K562 (cell line): ENCODE measurements around the gene CTNNB1. TPM values are rescaled to one million over a fixed set of nuclear protein-coding genes. Genes with fewer than 3 reads are reported as not detected.

Source experiments
- ATAC-seq: fragments of 200-7000 bp; cut with Tn5 transposase; 3 replicates; pipeline ENCODE4 v1.9.1; 2020; ENCODE audit warnings: moderate library complexity
- BruUV-seq: library from RNA; stranded (reverse); fragments of 400-500 nt; replicated peaks from 2 replicates; lab custom pipeline; 2021; lab: Mats Ljungman, UMichigan
- CTCF ChIA-PET: fragments of 300-600 bp; formaldehyde crosslinking; extraction: SDS; loops from one replicate; lab custom pipeline; 2021; ENCODE audit warnings: low intra/inter-chr PET ratio; lab: Yijun Ruan, JAX
- POLR2A ChIA-PET: fragments of 300-600, 350-650 bp; sonication (Branson Sonifier 250); formaldehyde crosslinking; extraction: SDS; loops from one replicate; lab custom pipeline; 2021; ENCODE audit warnings: antibody characterized with exemption, inconsistent platforms; lab: Yijun Ruan, JAX
- DNase-seq, 4 experiments: peaks; one replicate each; pipeline versions ENCODE4 v3.0.0 to v3.0.0-alpha.2; 2011 to 2018; ENCODE audit warnings: low spot score in 3 of 4, mixed read lengths in 3 of 4; ENCODE audit errors: extremely low read depth in 1 of 4
- FAIRE-seq: peaks from 2 replicates; lab custom pipeline; 2011; peaks lifted over from hg19 to GRCh38; lab: Jason Lieb, UNC
- H2AFZ ChIP-seq: 2 replicates; pipeline ENCODE4 v1.6.0; 2011; ENCODE audit warnings: low read depth, low read length, control low read depth, inconsistent platforms
- H3K27ac ChIP-seq: fragments of 200-600 bp; 3 replicates; pipeline ENCODE4 v1.8.0; 2011; ENCODE audit warnings: low read depth, mild to moderate bottlenecking, control low read depth, inconsistent platforms, low read length, moderate library complexity, mixed read lengths; ENCODE audit errors: extremely low read depth
- H3K27me3 ChIP-seq, 2 experiments: fragments of 300-600 bp in 1 of 2; 2 replicates in 1 of 2; 3 replicates in 1 of 2; pipeline versions ENCODE4 v1.6.0 to v1.8.0; 2011; ENCODE audit warnings: inconsistent platforms in 2 of 2, low read length in 2 of 2, mild to moderate bottlenecking in 1 of 2, mixed read lengths in 1 of 2, moderate library complexity in 1 of 2; ENCODE audit not compliant: control insufficient read depth in 2 of 2, insufficient read depth in 2 of 2
- H3K36me3 ChIP-seq: fragments of 300-600 bp; 3 replicates; pipeline ENCODE4 v1.8.0; 2011; ENCODE audit warnings: mild to moderate bottlenecking, low read length, inconsistent platforms; ENCODE audit not compliant: control insufficient read depth, insufficient read depth
- H3K4me1 ChIP-seq, 2 experiments: fragments of 200-600 bp in 1 of 2; replicated peaks in 1 of 2; 2 replicates in 1 of 2; 3 replicates in 1 of 2; pipeline versions ENCODE4 v1.5.1 to v1.8.0; 2011; ENCODE audit warnings: inconsistent platforms in 2 of 2, low read length in 2 of 2, mild to moderate bottlenecking in 1 of 2, mixed read lengths in 1 of 2, moderate library complexity in 1 of 2; ENCODE audit not compliant: control insufficient read depth in 2 of 2, insufficient read depth in 2 of 2
- H3K4me2 ChIP-seq: 2 replicates; pipeline ENCODE4 v1.6.1; 2011; ENCODE audit warnings: low read length, control low read depth, inconsistent platforms, mixed read lengths; ENCODE audit not compliant: insufficient read depth
- H3K4me3 ChIP-seq: fragments of 200-600 bp; sonication (generic), shearing (Covaris generic); 2 replicates; pipeline ENCODE4 v1.5.1; 2016; ENCODE audit warnings: control low read depth, inconsistent platforms
- H3K79me2 ChIP-seq: fragments of 200-600 bp; 3 replicates; pipeline ENCODE4 v1.8.0; 2011; ENCODE audit warnings: low read length, inconsistent platforms; ENCODE audit not compliant: control insufficient read depth, insufficient read depth
- H3K9ac ChIP-seq, 2 experiments: 2 replicates each; pipeline versions ENCODE4 v1.6.0 to v1.6.1; 2011; ENCODE audit warnings: low read depth in 2 of 2, low read length in 2 of 2, control low read depth in 1 of 2, inconsistent platforms in 1 of 2, mild to moderate bottlenecking in 1 of 2, mixed read lengths in 1 of 2; ENCODE audit not compliant: insufficient read depth in 1 of 2
- H3K9me1 ChIP-seq: one replicate; pipeline ENCODE4 v1.6.0; 2011; ENCODE audit warnings: inconsistent platforms, mild to moderate bottlenecking, low read length, moderate library complexity; ENCODE audit not compliant: control insufficient read depth, insufficient read depth
- H3K9me3 ChIP-seq: replicated peaks from 2 replicates; pipeline ENCODE4 v1.5.1; 2011; ENCODE audit warnings: low read depth, low read length, inconsistent platforms; ENCODE audit not compliant: control insufficient read depth, insufficient read depth
- H4K20me1 ChIP-seq: replicated peaks from 2 replicates; pipeline ENCODE4 v1.6.1; 2011; ENCODE audit warnings: low read length, inconsistent platforms, mixed read lengths; ENCODE audit not compliant: control insufficient read depth, insufficient read depth
- BMI1 ChIP-seq: fragments of 150-350 bp; IDR thresholded peaks from 2 replicates; pipeline ENCODE4 v1.6.1; 2014; ENCODE audit warnings: low read length
- CBX2 ChIP-seq: fragments of 200-600 bp; sonication (generic); IDR thresholded peaks from one replicate; pipeline ENCODE4 v1.6.1; 2012; ENCODE audit warnings: mild to moderate bottlenecking, low read length, inconsistent platforms; ENCODE audit not compliant: insufficient read depth, poor library complexity, severe bottlenecking
- CEBPG ChIP-seq, 3 experiments: fragments of 200-800 bp in 1 of 3; sonication (Bioruptor generic) in 1 of 3; sonication (generic) in 1 of 3; formaldehyde crosslinking in 1 of 3; IDR thresholded peaks in 2 of 3; conservative IDR thresholded peaks in 1 of 3; 2 replicates each; pipeline versions ENCODE4 v1.6.1 to v1.8.0; 2016 to 2022; ENCODE audit warnings: missing compliant biosample characterization in 2 of 3, missing genetic modification characterization in 2 of 3, mild to moderate bottlenecking in 1 of 3, missing genetic modification reagents in 1 of 3
- HMG20B ChIP-seq: fragments of 250-450 bp; sonication (Bioruptor Pico); IDR thresholded peaks from 2 replicates; pipeline ENCODE4 v1.5.0; 2021; ENCODE audit warnings: mild to moderate bottlenecking
- NR3C1 ChIP-seq: sonication (generic); formaldehyde crosslinking; IDR thresholded peaks from 2 replicates; pipeline ENCODE4 v1.8.1; 2022; ENCODE audit warnings: missing genetic modification reagents
- PCBP1 ChIP-seq: fragments of 200-400 bp; formaldehyde crosslinking; IDR thresholded peaks from 2 replicates; pipeline ENCODE4 v1.6.1; 2018; ENCODE audit warnings: mild to moderate bottlenecking, low read depth, low read length; ENCODE audit not compliant: poor library complexity, severe bottlenecking
- RUNX1 ChIP-seq: sonication (generic); IDR thresholded peaks from 2 replicates; pipeline ENCODE4 v1.6.1; 2016; ENCODE audit warnings: antibody characterized with exemption, low read depth
- ZC3H11A ChIP-seq: IDR thresholded peaks from 2 replicates; pipeline ENCODE4 v1.6.1; 2012; ENCODE audit warnings: low read depth, low read length, improper control_type of control experiment
- ZFP36 ChIP-seq: fragments of 150-350 bp; IDR thresholded peaks from 2 replicates; pipeline ENCODE4 v1.6.1; 2018; ENCODE audit warnings: low read length, low read depth; ENCODE audit not compliant: partially characterized antibody
- ZNF184 ChIP-seq: sonication (generic); formaldehyde crosslinking; IDR thresholded peaks from 2 replicates; pipeline ENCODE4 v1.5.0; 2020; ENCODE audit warnings: missing genetic modification reagents
- ZNF197 ChIP-seq: fragments of 200-800 bp; sonication (Bioruptor generic); IDR thresholded peaks from 2 replicates; pipeline ENCODE4 v1.6.1; 2016; ENCODE audit warnings: low read depth, missing genetic modification characterization, missing compliant biosample characterization
- WGBS: fragments of 100-300 bp; shearing (Covaris generic); methylation state at CpG from one replicate; pipeline ENCODE4 v1.1.6; 2016; ENCODE audit warnings: low coverage, mixed read lengths; ENCODE audit not compliant: insufficient coverage; ENCODE audit errors: missing lambda C conversion rate; 5-methylcytosine and 5-hydroxymethylcytosine counted together
- in situ Hi-C: fragments of 300-500 bp; cut with MboI; formaldehyde crosslinking; loops from 4 replicates; pipeline ENCODE4 v1.15.0; 2018; ENCODE audit warnings: inconsistent platforms, mixed read lengths
- intact Hi-C: fragments of 100-400 bp; cut with micrococcal nuclease; formaldehyde crosslinking; loops from 2 replicates; pipeline ENCODE4 v1.14.2; 2022
- polyA plus RNA-seq, 8 experiments: library from polyadenylated mRNA; depleted of rRNA in 4 of 8; stranded (reverse) in 5 of 8; unstranded in 3 of 8; fragments of >200 nt; fragmentation: Nextera tagmentation in 2 of 8; fragmentation: Illumina TruSeq in 1 of 8; extraction: Ambion mirVana in 2 of 8; extraction: Trizol in 1 of 8; gene quantifications; 2 replicates each; pipeline versions ENCODE4 v1.2.1 to v1.2.3, GENCODE V29; 2011 to 2014; ENCODE audit warnings: inconsistent platforms in 1 of 8, missing spikeins in 1 of 8
- total RNA-seq, 7 experiments: library from RNA; depleted of rRNA in 6 of 7; stranded (reverse); fragments of >200 nt in 6 of 7; fragmentation: Illumina TruSeq in 2 of 7; extraction: Trizol in 2 of 7; gene quantifications; 2 replicates each; pipeline versions ENCODE4 v1.2.1 to v1.2.3, GENCODE V29; 2011 to 2021; ENCODE audit warnings: low replicate concordance in 1 of 7
- TF ChIP-seq, protein P1 (sequence below), 2 experiments: fragments of 450-650 bp; IDR thresholded peaks; 2 replicates each; pipeline ENCODE4 v1.6.1; 2016; ENCODE audit warnings: mild to moderate bottlenecking in 2 of 2, borderline replicate concordance in 1 of 2, low read depth in 1 of 2, moderate library complexity in 1 of 2

Gene CTNNB1
- total and polyA plus RNA-seq, 9 of the 15 experiments (the other 6 are each of a cell fraction or from before 2014, with no cell fraction given) = 44.3 to 193 (median 154) TPM

DNA sequence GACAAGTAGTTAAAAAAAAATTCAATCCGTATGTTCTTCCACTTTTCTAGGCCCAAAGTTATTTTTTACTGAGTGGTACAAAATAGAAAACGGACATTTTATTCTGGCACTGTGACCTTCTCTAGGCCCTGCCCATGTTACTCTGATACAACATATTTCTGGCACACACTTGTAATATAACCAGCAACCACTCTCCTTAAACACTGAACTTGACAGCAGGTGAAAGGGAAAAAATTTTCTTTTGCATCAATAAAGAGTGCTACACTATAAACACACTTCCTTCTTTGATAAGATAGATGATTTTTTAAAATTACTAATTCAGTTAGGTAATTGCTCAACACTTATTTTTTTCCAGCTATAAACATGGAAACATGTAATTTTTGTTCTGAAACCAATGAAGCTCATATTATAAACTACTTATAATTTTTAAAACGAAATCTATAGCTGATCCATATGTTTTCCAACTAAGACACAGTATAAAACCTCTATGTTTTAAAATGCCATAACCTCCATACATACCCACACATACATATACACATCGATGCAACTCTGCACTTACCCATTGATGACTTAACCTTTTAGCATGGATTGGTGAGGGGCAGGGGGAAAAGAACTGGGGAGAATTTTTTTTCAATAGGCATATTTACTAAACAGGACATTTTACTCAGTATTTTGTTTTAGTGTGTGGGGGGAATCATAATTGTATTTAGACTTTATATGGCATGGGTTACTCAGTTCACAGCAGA, 5.3 kb upstream of the CTNNB1 start:
- no peak overlapping the region for H2AFZ ChIP-seq
- H3K4me3 ChIP-seq = no peak overlapping the region
- ChIA-PET CTCF (no interaction called here), POLR2A (interaction anchor here (0.6 to 1.0 kb wide), 2 partner anchors 9 to 14 kb away, joined by 3 to 4 read pairs; no protein-coding TSS in a partner anchor)
- no peak for FAIRE-seq
- in situ Hi-C loops (no loop called here), intact Hi-C loops (no loop called here)
- no peak overlapping the region for H3K9ac ChIP-seq
- H3K27ac ChIP-seq = no peak overlapping the region
- H3K4me1 ChIP-seq = peaks cover 3 to 6% of the 10 kb centered on the region in 2 experiments; a peak in 3 of 5 replicates
- no peaks in the 10 kb centered on the region for H3K9me1 ChIP-seq
- no TSS peak for BruUV-seq
- WGBS = 3% methylated on average over 4 of the region's 4 CpGs
- H3K9me3 ChIP-seq = no peaks in the 10 kb centered on the region
- no peak for DNase-seq
- no peak for ATAC-seq
- no peak overlapping the region for H3K4me2 ChIP-seq
- no peaks in the 10 kb centered on the region for H3K36me3 ChIP-seq
- H4K20me1 ChIP-seq = no peaks in the 10 kb centered on the region
- peaks cover 16 to 36% of the 10 kb centered on the region in 2 experiments; a peak in 4 of 5 replicates for H3K27me3 ChIP-seq
- H3K79me2 ChIP-seq = no peaks in the 10 kb centered on the region
- TF ChIP-seq, protein P1, sequence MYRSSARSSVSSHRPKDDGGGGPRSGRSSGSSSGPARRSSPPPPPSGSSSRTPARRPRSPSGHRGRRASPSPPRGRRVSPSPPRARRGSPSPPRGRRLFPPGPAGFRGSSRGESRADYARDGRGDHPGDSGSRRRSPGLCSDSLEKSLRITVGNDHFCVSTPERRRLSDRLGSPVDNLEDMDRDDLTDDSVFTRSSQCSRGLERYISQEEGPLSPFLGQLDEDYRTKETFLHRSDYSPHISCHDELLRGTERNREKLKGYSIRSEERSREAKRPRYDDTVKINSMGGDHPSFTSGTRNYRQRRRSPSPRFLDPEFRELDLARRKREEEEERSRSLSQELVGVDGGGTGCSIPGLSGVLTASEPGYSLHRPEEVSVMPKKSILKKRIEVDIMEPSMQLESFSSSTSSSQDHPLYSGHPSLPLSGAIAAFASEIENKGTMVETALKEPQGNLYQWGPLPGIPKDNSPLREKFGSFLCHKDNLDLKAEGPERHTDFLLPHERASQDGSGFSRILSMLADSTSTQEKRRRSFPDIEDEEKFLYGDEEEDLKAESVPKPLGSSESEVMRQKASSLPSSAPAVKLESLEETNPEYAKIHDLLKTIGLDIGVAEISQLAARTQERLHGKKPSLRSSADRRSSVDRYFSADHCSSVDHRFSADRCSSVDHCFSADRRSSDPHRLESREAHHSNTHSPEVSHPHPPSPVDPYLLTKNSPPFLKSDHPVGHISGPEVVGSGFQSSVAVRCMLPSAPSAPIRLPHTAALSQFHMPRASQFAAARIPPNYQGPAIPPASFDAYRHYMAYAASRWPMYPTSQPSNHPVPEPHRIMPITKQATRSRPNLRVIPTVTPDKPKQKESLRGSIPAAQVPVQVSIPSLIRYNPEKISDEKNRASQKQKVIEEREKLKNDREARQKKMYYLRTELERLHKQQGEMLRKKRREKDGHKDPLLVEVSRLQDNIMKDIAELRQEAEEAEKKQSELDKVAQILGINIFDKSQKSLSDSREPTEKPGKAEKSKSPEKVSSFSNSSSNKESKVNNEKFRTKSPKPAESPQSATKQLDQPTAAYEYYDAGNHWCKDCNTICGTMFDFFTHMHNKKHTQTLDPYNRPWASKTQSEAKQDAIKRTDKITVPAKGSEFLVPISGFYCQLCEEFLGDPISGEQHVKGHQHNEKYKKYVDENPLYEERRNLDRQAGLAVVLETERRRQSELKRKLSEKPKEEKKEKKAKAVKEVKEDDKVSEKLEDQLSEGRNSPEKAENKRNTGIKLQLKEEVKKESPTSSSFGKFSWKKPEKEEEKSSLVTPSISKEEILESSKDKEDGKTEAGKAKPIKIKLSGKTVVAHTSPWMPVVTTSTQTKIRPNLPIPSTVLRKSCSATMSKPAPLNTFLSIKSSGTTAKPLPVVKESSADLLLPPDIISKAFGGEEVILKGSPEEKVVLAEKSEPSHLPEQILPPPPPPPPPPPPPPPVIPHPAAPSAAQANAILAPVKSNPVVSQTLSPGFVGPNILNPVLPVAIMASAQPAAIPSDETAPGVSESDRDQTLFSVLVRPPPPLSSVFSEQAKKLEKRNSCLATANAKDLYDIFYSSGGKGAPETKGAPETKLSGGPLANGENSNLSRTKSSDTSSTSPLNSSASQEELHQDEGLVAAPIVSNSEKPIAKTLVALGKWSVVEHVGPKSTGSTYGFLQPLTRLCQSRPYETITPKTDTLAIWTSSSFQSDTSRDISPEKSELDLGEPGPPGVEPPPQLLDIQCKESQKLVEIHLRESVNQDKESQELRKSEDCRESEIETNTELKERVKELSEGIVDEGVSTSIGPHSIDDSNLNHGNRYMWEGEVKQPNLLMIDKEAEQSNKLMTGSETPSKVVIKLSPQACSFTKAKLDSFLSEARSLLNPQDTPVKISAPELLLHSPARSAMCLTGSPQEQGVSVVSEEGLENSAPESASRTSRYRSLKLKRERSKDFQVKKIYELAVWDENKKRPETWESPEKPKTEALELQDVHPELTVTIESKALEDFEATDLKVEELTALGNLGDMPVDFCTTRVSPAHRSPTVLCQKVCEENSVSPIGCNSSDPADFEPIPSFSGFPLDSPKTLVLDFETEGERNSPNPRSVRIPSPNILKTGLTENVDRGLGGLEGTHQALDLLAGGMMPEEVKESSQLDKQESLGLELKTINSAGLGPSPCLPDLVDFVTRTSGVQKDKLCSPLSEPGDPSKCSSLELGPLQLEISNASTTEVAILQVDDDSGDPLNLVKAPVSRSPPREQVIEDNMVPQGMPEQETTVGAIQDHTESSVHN (IDR thresholded peaks at IDR 0.05; ENCODE audit: borderline replicate concordance in 1 of 2, low read depth in 1 of 2) = no peak
- TF ChIP-seq CBX2 (peak; percentile 87), NR3C1 (CRISPR knock-in tag) (no peak), CEBPG (CRISPR knock-in tag; IDR thresholded peaks at IDR 0.05) (no peak), CEBPG (tag; conservative IDR thresholded peaks at IDR 0.05 in 1 of 2, IDR thresholded peaks at IDR 0.05 in 1 of 2) (peak in 1 of 2 experiments; percentile 20; a peak in 1 of 4 replicates), ZNF197 (no peak), BMI1 (peak; percentile 53; the same call in 1 of the 2 replicates), ZNF184 (CRISPR knock-in tag) (no peak), HMG20B (CRISPR knock-in tag) (no peak), PCBP1 (no peak), ZFP36 (peak; percentile 31), ZC3H11A (no peak), RUNX1 (no peak)
